WTC11 (cell line): Measurements from ENCODE around the gene KDM2B. TPM values are rescaled to one million over a fixed set of nuclear protein-coding genes. Genes with fewer than 3 reads are reported as not detected.

ENCODE experiments used
- ATAC-seq: fragments of 200-7000 bp; cut with Tn5 transposase; 2 replicates; pipeline ENCODE4 v1.10.0; 2021; ENCODE audit warnings: mild to moderate bottlenecking, moderate library complexity
- CTCF ChIA-PET: fragments of 300-600 bp; sonication (Branson Sonifier 250); formaldehyde crosslinking; loops from one replicate; lab custom pipeline; 2021; ENCODE audit warnings: antibody characterized with exemption; lab: Charles Lee
- POLR2A ChIA-PET: fragments of 350-600 bp; sonication (Branson Sonifier 250); formaldehyde crosslinking; loops from one replicate; lab custom pipeline; 2021; ENCODE audit warnings: antibody characterized with exemption; lab: Charles Lee
- DNase-seq: peaks from one replicate; pipeline ENCODE4 v3.0.0; 2021; ENCODE audit warnings: low spot score
- H3K27ac Mint-ChIP-seq: 2 replicates; pipeline ENCODE4 v1.8.0; 2021; ENCODE audit warnings: mixed read lengths
- H3K27me3 Mint-ChIP-seq: 2 replicates; pipeline ENCODE4 v1.8.0; 2021; ENCODE audit warnings: low read depth, mild to moderate bottlenecking, moderate library complexity, mixed read lengths
- H3K36me3 Mint-ChIP-seq: 2 replicates; pipeline ENCODE4 v1.8.0; 2021; ENCODE audit warnings: mixed read lengths
- H3K4me1 Mint-ChIP-seq: 2 replicates; pipeline ENCODE4 v1.8.0; 2022; ENCODE audit warnings: mixed read lengths
- H3K4me3 Mint-ChIP-seq: 2 replicates; pipeline ENCODE4 v1.8.0; 2021; ENCODE audit warnings: mild to moderate bottlenecking, moderate library complexity, mixed read lengths
- H3K9me3 Mint-ChIP-seq: 2 replicates; pipeline ENCODE4 v1.8.0; 2021; ENCODE audit warnings: mixed read lengths
- ATF1 ChIP-seq: sonication (generic); formaldehyde crosslinking; IDR thresholded peaks from 2 replicates; pipeline ENCODE4 v1.8.1; 2023; ENCODE audit warnings: mild to moderate bottlenecking, moderate library complexity, missing genetic modification reagents
- ETV6 ChIP-seq: sonication (generic); formaldehyde crosslinking; IDR thresholded peaks from 2 replicates; pipeline ENCODE4 v1.8.1; 2022; ENCODE audit warnings: mild to moderate bottlenecking, missing genetic modification reagents
- KAT7 ChIP-seq: sonication (generic); formaldehyde crosslinking; IDR thresholded peaks from 2 replicates; pipeline ENCODE4 v1.8.1; 2023; ENCODE audit warnings: missing genetic modification reagents, mild to moderate bottlenecking, borderline replicate concordance
- MYBL2 ChIP-seq: sonication (generic); formaldehyde crosslinking; IDR thresholded peaks from 2 replicates; pipeline ENCODE4 v1.8.1; 2023; ENCODE audit warnings: mild to moderate bottlenecking, moderate library complexity, missing genetic modification reagents
- NFATC4 ChIP-seq: fragments of 250-450 bp; sonication (Bioruptor Pico); IDR thresholded peaks from 2 replicates; pipeline ENCODE4 v1.9.0; 2021; ENCODE audit warnings: mild to moderate bottlenecking
- NFE2L1 ChIP-seq: sonication (generic); formaldehyde crosslinking; IDR thresholded peaks from 2 replicates; pipeline ENCODE4 v1.8.1; 2023; ENCODE audit warnings: missing genetic modification reagents
- NFYB ChIP-seq: sonication (generic); formaldehyde crosslinking; conservative IDR thresholded peaks from 2 replicates; pipeline ENCODE4 v1.8.0; 2022; ENCODE audit warnings: low read depth, missing genetic modification reagents
- NR2C2 ChIP-seq: sonication (generic); formaldehyde crosslinking; IDR thresholded peaks from 2 replicates; pipeline ENCODE4 v1.8.0; 2022; ENCODE audit warnings: mild to moderate bottlenecking, missing genetic modification reagents
- SMAD4 ChIP-seq: sonication (generic); formaldehyde crosslinking; IDR thresholded peaks from 2 replicates; pipeline ENCODE4 v1.8.0; 2022; ENCODE audit warnings: mild to moderate bottlenecking, missing genetic modification reagents
- SOX15 ChIP-seq: fragments of 250-450 bp; sonication (Bioruptor Pico); IDR thresholded peaks from 2 replicates; pipeline ENCODE4 v1.9.0; 2021; ENCODE audit warnings: mild to moderate bottlenecking
- SP1 ChIP-seq: sonication (generic); formaldehyde crosslinking; conservative IDR thresholded peaks from 2 replicates; pipeline ENCODE4 v1.8.1; 2022; ENCODE audit warnings: missing genetic modification reagents
- TEAD4 ChIP-seq: sonication (generic); formaldehyde crosslinking; IDR thresholded peaks from 2 replicates; pipeline ENCODE4 v1.8.0; 2022; ENCODE audit warnings: mild to moderate bottlenecking, missing genetic modification reagents
- TP53 ChIP-seq: sonication (generic); formaldehyde crosslinking; IDR thresholded peaks from 2 replicates; pipeline ENCODE4 v1.8.1; 2023; ENCODE audit warnings: mild to moderate bottlenecking, missing genetic modification reagents
- ZNF317 ChIP-seq: sonication (generic); formaldehyde crosslinking; IDR thresholded peaks from 2 replicates; pipeline ENCODE4 v1.8.1; 2023; ENCODE audit warnings: low read depth, mild to moderate bottlenecking, moderate library complexity, missing genetic modification reagents, borderline replicate concordance
- ZNF396 ChIP-seq: fragments of 250-450 bp; sonication (Bioruptor Pico); IDR thresholded peaks from 2 replicates; pipeline ENCODE4 v1.8.0; 2021; ENCODE audit warnings: mild to moderate bottlenecking, moderate library complexity, borderline replicate concordance
- total RNA-seq: library from RNA; stranded (reverse); gene quantifications from 3 replicates; pipeline ENCODE4 v1.2.3, GENCODE V29; 2021
- TF ChIP-seq, protein P1 (sequence below): sonication (generic); formaldehyde crosslinking; IDR thresholded peaks from 2 replicates; pipeline ENCODE4 v1.8.0; 2022; ENCODE audit warnings: mild to moderate bottlenecking, missing genetic modification reagents
- TF ChIP-seq, protein P2 (sequence below): fragments of 250-450 bp; sonication (Bioruptor Pico); conservative IDR thresholded peaks from 2 replicates; pipeline ENCODE4 v1.9.0; 2021; ENCODE audit warnings: mild to moderate bottlenecking
- TF ChIP-seq, protein P3 (sequence below): sonication (generic); formaldehyde crosslinking; IDR thresholded peaks from 2 replicates; pipeline ENCODE4 v1.8.0; 2022; ENCODE audit warnings: mild to moderate bottlenecking, missing genetic modification reagents
- TF ChIP-seq, protein P4 (sequence below): fragments of 250-450 bp; sonication (Bioruptor Pico); IDR thresholded peaks from 2 replicates; pipeline ENCODE4 v1.8.0; 2021; ENCODE audit warnings: mild to moderate bottlenecking
- TF ChIP-seq, protein P5 (sequence below): fragments of 250-450 bp; sonication (Bioruptor Pico); IDR thresholded peaks from 2 replicates; pipeline ENCODE4 v2.1.2; 2022; ENCODE audit warnings: mild to moderate bottlenecking, moderate library complexity

The KDM2B gene
- total RNA-seq, 1 experiment from 2014 or later, result 147 TPM

DNA sequence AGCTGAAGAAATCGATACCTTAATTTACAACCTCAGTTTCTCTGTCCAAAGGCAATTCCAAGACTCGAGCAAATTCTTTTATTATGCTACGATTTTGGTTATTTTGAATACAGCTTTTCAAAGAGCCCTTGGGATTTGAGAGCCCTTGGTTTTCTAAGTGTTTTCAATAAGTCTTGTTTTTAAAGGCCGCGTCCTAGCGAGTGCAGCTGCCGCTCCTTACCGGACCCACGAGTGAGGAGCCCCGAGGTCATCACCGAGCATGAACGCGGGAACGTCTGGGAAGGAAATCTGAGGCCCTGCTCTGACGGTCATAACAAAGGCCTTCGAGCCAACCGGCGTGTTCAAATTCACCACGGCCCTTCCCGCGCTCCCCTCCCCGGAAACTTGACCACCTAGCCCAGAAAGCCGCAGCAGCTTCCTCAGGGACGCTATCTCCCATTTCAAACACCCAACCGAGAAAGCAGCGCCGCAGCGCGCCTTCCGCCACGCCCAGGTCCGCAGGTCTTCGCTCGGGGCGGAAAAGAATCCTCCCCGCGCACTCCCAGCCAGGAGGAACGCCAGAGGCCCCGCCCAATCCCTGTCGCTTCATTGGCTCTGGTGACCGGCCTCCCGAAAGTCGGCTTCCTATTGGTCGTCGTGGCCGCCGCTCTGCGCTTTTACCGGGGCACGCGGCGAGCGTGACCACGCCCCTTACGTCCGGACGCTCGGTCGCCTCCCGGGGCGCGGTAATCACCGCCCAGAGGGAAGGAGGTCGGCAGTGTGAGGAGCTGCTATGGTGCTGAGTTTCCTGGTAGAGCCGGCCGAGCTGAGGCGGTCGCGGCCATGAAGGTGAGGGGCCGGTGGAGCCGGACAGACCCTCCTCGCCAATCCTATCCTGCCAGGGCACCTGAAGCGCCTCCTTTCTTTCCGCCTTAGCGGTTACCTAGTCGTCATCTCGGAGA, 181.2 kb downstream of the KDM2B start, which contains the start of gene RNF34 (continued):
- TF ChIP-seq, protein P1, sequence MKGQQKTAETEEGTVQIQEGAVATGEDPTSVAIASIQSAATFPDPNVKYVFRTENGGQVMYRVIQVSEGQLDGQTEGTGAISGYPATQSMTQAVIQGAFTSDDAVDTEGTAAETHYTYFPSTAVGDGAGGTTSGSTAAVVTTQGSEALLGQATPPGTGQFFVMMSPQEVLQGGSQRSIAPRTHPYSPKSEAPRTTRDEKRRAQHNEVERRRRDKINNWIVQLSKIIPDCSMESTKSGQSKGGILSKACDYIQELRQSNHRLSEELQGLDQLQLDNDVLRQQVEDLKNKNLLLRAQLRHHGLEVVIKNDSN, result peak; percentile 79

DNA sequence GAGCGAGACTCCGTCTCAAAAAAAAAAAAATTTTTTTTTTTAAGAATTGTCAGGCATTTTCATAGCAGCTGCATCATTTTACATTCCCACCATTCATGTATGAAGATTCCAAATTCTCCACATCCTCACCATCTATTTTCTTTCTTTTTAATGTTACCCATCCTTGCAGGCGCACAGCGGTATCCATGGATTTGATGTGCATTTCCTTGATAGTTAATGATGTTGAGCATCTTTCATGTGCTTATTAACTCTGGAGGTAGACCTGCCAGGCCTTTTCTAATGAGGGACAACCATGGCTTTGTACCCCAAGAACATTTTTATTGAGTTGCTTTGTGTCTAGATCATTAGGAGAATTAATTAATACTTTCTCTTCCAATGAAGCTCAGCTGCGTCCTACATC, 182.5 kb downstream of the KDM2B start:
- CTCF ChIA-PET, result no interaction called here
- peaks cover 21% of the 10 kb centered on the region for H3K4me1 Mint-ChIP-seq
- TF ChIP-seq TEAD4 (no peak), NR2C2 (no peak), SOX15 (CRISPR knock-in tag) (no peak), SP1 (CRISPR knock-in tag) (no peak), ZNF317 (CRISPR knock-in tag) (no peak), MYBL2 (CRISPR knock-in tag) (no peak), ETV6 (CRISPR knock-in tag) (no peak), ZNF396 (CRISPR knock-in tag) (no peak), NFE2L1 (CRISPR knock-in tag) (no peak), TP53 (CRISPR knock-in tag) (no peak), ATF1 (CRISPR knock-in tag) (no peak), NFATC4 (CRISPR knock-in tag) (no peak), NFYB (no peak), SMAD4 (CRISPR knock-in tag) (no peak), KAT7 (no peak)
- TF ChIP-seq, protein P2, sequence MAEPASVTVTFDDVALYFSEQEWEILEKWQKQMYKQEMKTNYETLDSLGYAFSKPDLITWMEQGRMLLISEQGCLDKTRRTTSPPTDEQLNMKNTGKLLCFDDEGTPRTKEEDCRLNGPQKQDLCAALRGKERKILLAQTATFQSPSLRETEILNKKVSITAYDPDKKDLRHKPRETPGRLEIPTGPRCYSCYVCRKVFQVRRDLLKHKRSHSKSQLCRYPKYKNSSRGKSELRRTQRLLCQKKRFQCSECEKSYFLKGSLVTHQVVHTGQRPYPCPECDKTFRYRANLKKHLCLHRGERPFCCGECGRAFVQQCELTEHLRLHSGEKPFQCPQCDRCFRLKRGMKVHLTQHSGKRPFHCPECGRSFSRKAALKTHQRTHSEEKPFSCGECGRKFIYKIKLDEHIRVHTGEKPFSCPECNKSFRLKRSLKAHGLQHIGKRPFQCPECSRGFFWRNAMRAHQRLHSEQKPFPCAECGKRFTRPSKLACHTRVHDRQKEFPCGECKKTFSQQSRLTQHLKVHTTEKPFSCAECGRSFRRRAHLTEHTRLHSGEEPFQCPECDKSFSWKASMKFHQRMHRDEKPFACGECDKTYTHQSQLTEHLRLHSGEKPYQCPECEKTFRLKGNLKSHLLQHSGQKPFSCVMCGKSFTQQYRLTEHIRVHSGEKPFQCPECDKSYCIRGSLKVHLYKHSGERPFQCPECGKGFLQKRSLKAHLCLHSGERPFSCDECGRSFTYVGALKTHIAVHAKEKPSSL (CRISPR knock-in tag), result no peak
- TF ChIP-seq, protein P3, sequence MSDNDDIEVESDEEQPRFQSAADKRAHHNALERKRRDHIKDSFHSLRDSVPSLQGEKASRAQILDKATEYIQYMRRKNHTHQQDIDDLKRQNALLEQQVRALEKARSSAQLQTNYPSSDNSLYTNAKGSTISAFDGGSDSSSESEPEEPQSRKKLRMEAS (CRISPR knock-in tag), result no peak
- TF ChIP-seq, protein P4, sequence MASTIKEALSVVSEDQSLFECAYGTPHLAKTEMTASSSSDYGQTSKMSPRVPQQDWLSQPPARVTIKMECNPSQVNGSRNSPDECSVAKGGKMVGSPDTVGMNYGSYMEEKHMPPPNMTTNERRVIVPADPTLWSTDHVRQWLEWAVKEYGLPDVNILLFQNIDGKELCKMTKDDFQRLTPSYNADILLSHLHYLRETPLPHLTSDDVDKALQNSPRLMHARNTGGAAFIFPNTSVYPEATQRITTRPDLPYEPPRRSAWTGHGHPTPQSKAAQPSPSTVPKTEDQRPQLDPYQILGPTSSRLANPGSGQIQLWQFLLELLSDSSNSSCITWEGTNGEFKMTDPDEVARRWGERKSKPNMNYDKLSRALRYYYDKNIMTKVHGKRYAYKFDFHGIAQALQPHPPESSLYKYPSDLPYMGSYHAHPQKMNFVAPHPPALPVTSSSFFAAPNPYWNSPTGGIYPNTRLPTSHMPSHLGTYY (CRISPR knock-in tag), result no peak
- TF ChIP-seq, protein P5, sequence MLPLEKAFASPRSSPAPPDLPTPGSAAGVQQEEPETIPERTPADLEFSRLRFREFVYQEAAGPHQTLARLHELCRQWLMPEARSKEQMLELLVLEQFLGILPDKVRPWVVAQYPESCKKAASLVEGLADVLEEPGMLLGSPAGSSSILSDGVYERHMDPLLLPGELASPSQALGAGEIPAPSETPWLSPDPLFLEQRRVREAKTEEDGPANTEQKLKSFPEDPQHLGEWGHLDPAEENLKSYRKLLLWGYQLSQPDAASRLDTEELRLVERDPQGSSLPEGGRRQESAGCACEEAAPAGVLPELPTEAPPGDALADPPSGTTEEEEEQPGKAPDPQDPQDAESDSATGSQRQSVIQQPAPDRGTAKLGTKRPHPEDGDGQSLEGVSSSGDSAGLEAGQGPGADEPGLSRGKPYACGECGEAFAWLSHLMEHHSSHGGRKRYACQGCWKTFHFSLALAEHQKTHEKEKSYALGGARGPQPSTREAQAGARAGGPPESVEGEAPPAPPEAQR (CRISPR knock-in tag), result no peak
- TF ChIP-seq, all 79 proteins: peak for 0
- POLR2A ChIA-PET, result interaction anchor here (0.7 kb wide), 1 partner anchor 746 kb away, joined by 4 read pairs; no protein-coding TSS in a partner anchor
- Mint-ChIP-seq H3K27me3 (no peaks in the 10 kb centered on the region), H3K27ac (no peak overlapping the region), H3K4me3 (peak overlapping the region; percentile 90), H3K9me3 (no peaks in the 10 kb centered on the region), H3K36me3 (0 out of 2 replicates have a peak, but pooled peaks cover under 1% of the 10 kb centered on the region)
- DNase-seq (no peak), ATAC-seq (no peak)
